Liver (tissue), 9 donors: ENCODE data around the gene EP400. TPM values are rescaled to one million over a fixed set of nuclear protein-coding genes. Genes with fewer than 3 reads are reported as not detected.

ENCODE experiments used
- DNase-seq: peaks from one replicate; pipeline ENCODE4 v3.0.0-alpha.2; 2017; ENCODE audit warnings: low spot score
- H3K27ac ChIP-seq, 2 donors: one replicate each; pipeline ENCODE4 v1.7.0; 2013; ENCODE audit warnings: inconsistent platforms in 2 of 2, low read length in 2 of 2, control low read depth in 1 of 2, low read depth in 1 of 2, mild to moderate bottlenecking in 1 of 2
- H3K27me3 ChIP-seq, 4 donors: one replicate each; pipeline versions ENCODE4 v1.6.1 to v1.7.0; 2013; ENCODE audit warnings: low read length in 3 of 4, inconsistent platforms in 1 of 4, mild to moderate bottlenecking in 1 of 4, moderate library complexity in 1 of 4; ENCODE audit not compliant: control insufficient read depth in 4 of 4, insufficient read depth in 4 of 4
- H3K36me3 ChIP-seq, 4 donors: one replicate each; pipeline versions ENCODE4 v1.6.1 to v1.7.0; 2013; ENCODE audit warnings: low read length in 3 of 4, mild to moderate bottlenecking in 3 of 4, low read depth in 1 of 4, moderate library complexity in 1 of 4; ENCODE audit not compliant: control insufficient read depth in 4 of 4, insufficient read depth in 3 of 4
- H3K4me1 ChIP-seq, 4 donors: one replicate each; pipeline versions ENCODE4 v1.6.1 to v1.7.0; 2013; ENCODE audit warnings: low read length in 3 of 4, mild to moderate bottlenecking in 3 of 4, moderate library complexity in 1 of 4; ENCODE audit not compliant: control insufficient read depth in 4 of 4, insufficient read depth in 4 of 4
- H3K4me3 ChIP-seq, 3 donors: one replicate each; pipeline versions ENCODE4 v1.6.1 to v1.7.0; 2013; ENCODE audit warnings: low read length in 3 of 3, control low read depth in 1 of 3, low read depth in 1 of 3, mild to moderate bottlenecking in 1 of 3
- H3K9ac ChIP-seq, 2 donors: one replicate each; pipeline ENCODE4 v1.7.0; 2013; ENCODE audit warnings: low read length in 2 of 2, mild to moderate bottlenecking in 2 of 2, moderate library complexity in 2 of 2, control low read depth in 1 of 2, low read depth in 1 of 2
- H3K9me3 ChIP-seq, 4 donors: one replicate each; pipeline versions ENCODE4 v1.6.1 to v1.7.0; 2013; ENCODE audit warnings: low read length in 3 of 4; ENCODE audit not compliant: control insufficient read depth in 4 of 4
- ATF3 ChIP-seq: IDR thresholded peaks from 2 replicates; pipeline ENCODE4 v1.6.1; 2016; ENCODE audit warnings: antibody characterized with exemption
- FOXA1 ChIP-seq: IDR thresholded peaks from 2 replicates; pipeline ENCODE4 v1.6.1; 2016; ENCODE audit warnings: antibody characterized with exemption
- FOXA2 ChIP-seq: IDR thresholded peaks from 2 replicates; pipeline ENCODE4 v1.6.1; 2016; ENCODE audit warnings: antibody characterized with exemption
- GABPA ChIP-seq, 2 donors: IDR thresholded peaks in 1 of 2; conservative IDR thresholded peaks in 1 of 2; 2 replicates each; pipeline ENCODE4 v1.6.1; 2016; ENCODE audit warnings: antibody characterized with exemption in 2 of 2, mild to moderate bottlenecking in 1 of 2, moderate library complexity in 1 of 2
- HNF4G ChIP-seq: IDR thresholded peaks from 2 replicates; pipeline ENCODE4 v1.6.1; 2016; ENCODE audit warnings: antibody characterized with exemption
- MAX ChIP-seq: IDR thresholded peaks from 2 replicates; pipeline ENCODE4 v1.6.1; 2016; ENCODE audit warnings: antibody characterized with exemption
- NR2F2 ChIP-seq: IDR thresholded peaks from 2 replicates; pipeline ENCODE4 v1.6.1; 2016; ENCODE audit warnings: antibody characterized with exemption
- RAD21 ChIP-seq, 2 donors: IDR thresholded peaks; 2 replicates each; pipeline ENCODE4 v1.6.1; 2016; ENCODE audit warnings: antibody characterized with exemption in 2 of 2, mild to moderate bottlenecking in 2 of 2
- REST ChIP-seq: IDR thresholded peaks from 2 replicates; pipeline ENCODE4 v1.6.1; 2016; ENCODE audit warnings: antibody characterized with exemption, mild to moderate bottlenecking
- RXRA ChIP-seq, 2 donors: IDR thresholded peaks; 2 replicates each; pipeline ENCODE4 v1.6.1; 2017 to 2018; ENCODE audit warnings: antibody characterized with exemption in 2 of 2, mild to moderate bottlenecking in 1 of 2
- SP1 ChIP-seq: IDR thresholded peaks from 2 replicates; pipeline ENCODE4 v1.6.1; 2018; ENCODE audit warnings: antibody characterized with exemption, mild to moderate bottlenecking
- TAF1 ChIP-seq: conservative IDR thresholded peaks from 2 replicates; pipeline ENCODE4 v1.6.1; 2016; ENCODE audit warnings: antibody characterized with exemption, mild to moderate bottlenecking
- ZBTB33 ChIP-seq: IDR thresholded peaks from 2 replicates; pipeline ENCODE4 v1.6.1; 2016; ENCODE audit warnings: antibody characterized with exemption
- WGBS: extraction: QIAGEN DNeasy Blood & Tissue Kit; methylation state at CpG from one replicate; pipeline ENCODE4 v1.1.7; 2013; 5-methylcytosine and 5-hydroxymethylcytosine counted together
- polyA plus RNA-seq, 2 donors: library from polyadenylated mRNA; stranded (reverse) in 1 of 2; unstranded in 1 of 2; fragments of 200-250 nt in 1 of 2; fragments of >200 nt in 1 of 2; fragmentation: Nextera tagmentation in 1 of 2; extraction: Ambion mirVana in 1 of 2; gene quantifications; one replicate each; pipeline versions ENCODE4 v1.2.1 to v1.2.3, GENCODE V29; 2013 to 2015
- total RNA-seq, 2 donors: library from RNA; depleted of rRNA; stranded (reverse); fragments of >200 nt; gene quantifications; one replicate each; pipeline ENCODE4 v1.2.3, GENCODE V29; 2014
- donor health status: healthy.
- donor health status: healthy.
- donor health status: healthy.
- donor health status: healthy.
- donor health status: healthy.

Gene EP400
- total and polyA plus RNA-seq, 4 donors = 4.7 to 12.4 (median 7.1) TPM

- H3K36me3 ChIP-seq = peaks cover 10 to 23% (median 13%) of the 10 kb centered on the region in 4 donors
- H3K4me1 ChIP-seq = peaks cover 0 to 9% (median under 1%) of the 10 kb centered on the region in 4 donors
- no peak overlapping the region for H3K9ac ChIP-seq
- no peak overlapping the region for H3K4me3 ChIP-seq
- no peak for TF ChIP-seq REST
- TF ChIP-seq HNF4G = no peak
- TF ChIP-seq GABPA (IDR thresholded peaks at IDR 0.05 in 1 of 2, conservative IDR thresholded peaks at IDR 0.05 in 1 of 2) = no peak
- no peak for TF ChIP-seq NR2F2
- TF ChIP-seq ATF3 = no peak
- no peaks in the 10 kb centered on the region for H3K9me3 ChIP-seq
- H3K27ac ChIP-seq = no peak overlapping the region
- WGBS = 94% methylated on average over 5 of the region's 5 CpGs
- H3K27me3 ChIP-seq = no peaks in the 10 kb centered on the region
- no peak for DNase-seq
These were observed 45.4 kb upstream of the EP400 start for GRCh38 chr12:131904346-131904745.

- Histone ChIP-seq H3K4me1 (peaks cover 0 to 9% (median 0%) of the 10 kb centered on the region in 4 donors), H3K27ac (no peak overlapping the region), H3K36me3 (peaks cover 12 to 31% (median 16%) of the 10 kb centered on the region in 4 donors), H3K9me3 (no peaks in the 10 kb centered on the region), H3K27me3 (no peaks in the 10 kb centered on the region), H3K4me3 (no peak overlapping the region), H3K9ac (no peak overlapping the region)
- TF ChIP-seq TAF1 (no peak), FOXA1 (no peak), NR2F2 (no peak), MAX (no peak), RXRA (IDR thresholded peaks at IDR 0.05) (no peak), RAD21 (IDR thresholded peaks at IDR 0.05) (no peak), SP1 (no peak), FOXA2 (no peak), REST (no peak), ZBTB33 (no peak)
- DNase-seq = no peak
- WGBS = 94% methylated on average over 13 of the region's 13 CpGs
These were observed 44.6 kb upstream of the EP400 start for GRCh38 chr12:131905081-131905629.
